Neuronal stem cell (in vitro differentiated cells): ENCODE results near the gene CITED2.

Experiments used
- DNase-seq: peaks from one replicate; pipeline ENCODE4 v3.0.0-alpha.2; 2013; ENCODE audit warnings: low spot score
- H2AFZ ChIP-seq: one replicate; pipeline ENCODE4 v1.6.1; 2013; ENCODE audit warnings: mild to moderate bottlenecking, low read length, inconsistent platforms
- H2AK5ac ChIP-seq: 2 replicates; pipeline ENCODE4 v1.6.1; 2013; ENCODE audit warnings: low read depth, mild to moderate bottlenecking, inconsistent platforms, low read length, moderate library complexity, mixed read lengths
- H2BK120ac ChIP-seq: 2 replicates; pipeline ENCODE4 v1.6.1; 2013; ENCODE audit warnings: low read depth, mild to moderate bottlenecking, inconsistent platforms, low read length, moderate library complexity, mixed read lengths
- H2BK12ac ChIP-seq: one replicate; pipeline ENCODE4 v1.6.1; 2013; ENCODE audit warnings: low read length, inconsistent platforms
- H2BK15ac ChIP-seq: 2 replicates; pipeline ENCODE4 v1.6.1; 2013; ENCODE audit warnings: mild to moderate bottlenecking, low read length, inconsistent platforms, mixed read lengths
- H2BK5ac ChIP-seq: one replicate; pipeline ENCODE4 v1.6.1; 2013; ENCODE audit warnings: inconsistent platforms, mild to moderate bottlenecking, low read length, moderate library complexity
- H3K14ac ChIP-seq: one replicate; pipeline ENCODE4 v1.6.1; 2013; ENCODE audit warnings: low read length, inconsistent platforms
- H3K18ac ChIP-seq: 2 replicates; pipeline ENCODE4 v1.6.1; 2013; ENCODE audit warnings: low read length, inconsistent platforms
- H3K23ac ChIP-seq: 2 replicates; pipeline ENCODE4 v1.6.1; 2013; ENCODE audit warnings: low read depth, mild to moderate bottlenecking, mixed read lengths, low read length, inconsistent platforms; ENCODE audit not compliant: poor library complexity
- H3K27ac ChIP-seq: replicated peaks from 3 replicates; pipeline ENCODE4 v1.5.1; 2013; ENCODE audit warnings: low read length, inconsistent platforms
- H3K27me3 ChIP-seq, 3 experiments: 2 replicates each; pipeline ENCODE4 v1.6.1; 2013; ENCODE audit warnings: low read length in 3 of 3, mild to moderate bottlenecking in 2 of 3, inconsistent platforms in 1 of 3, low read depth in 1 of 3, mixed read lengths in 1 of 3, moderate library complexity in 1 of 3; ENCODE audit not compliant: control insufficient read depth in 3 of 3, insufficient read depth in 3 of 3
- H3K36me3 ChIP-seq, 2 donors: replicated peaks in 1 of 2; 2 replicates each; pipeline ENCODE4 v1.6.1; 2013; ENCODE audit warnings: low read length in 2 of 2; ENCODE audit not compliant: control insufficient read depth in 2 of 2, insufficient read depth in 2 of 2
- H3K4ac ChIP-seq: 2 replicates; pipeline ENCODE4 v1.6.1; 2013; ENCODE audit warnings: inconsistent platforms, mild to moderate bottlenecking, low read length, moderate library complexity
- H3K4me1 ChIP-seq, 2 donors: 1 replicate in 1 of 2; 2 replicates in 1 of 2; pipeline ENCODE4 v1.6.1; 2013; ENCODE audit warnings: low read length in 2 of 2, low read depth in 1 of 2; ENCODE audit not compliant: control insufficient read depth in 2 of 2, insufficient read depth in 1 of 2
- H3K4me2 ChIP-seq: one replicate; pipeline ENCODE4 v1.6.1; 2013; ENCODE audit warnings: mild to moderate bottlenecking, low read length, inconsistent platforms; ENCODE audit not compliant: insufficient read depth, poor library complexity, severe bottlenecking
- H3K4me3 ChIP-seq, 2 donors: 2 replicates each; pipeline ENCODE4 v1.5.1; 2013; ENCODE audit warnings: low read length in 2 of 2, mild to moderate bottlenecking in 2 of 2, inconsistent platforms in 1 of 2, moderate library complexity in 1 of 2
- H3K79me1 ChIP-seq: one replicate; pipeline ENCODE4 v1.6.1; 2013; ENCODE audit warnings: low read depth, mild to moderate bottlenecking, inconsistent platforms, low read length, moderate library complexity
- H3K9ac ChIP-seq: one replicate; pipeline ENCODE4 v1.6.1; 2013; ENCODE audit warnings: mild to moderate bottlenecking, low read depth, low read length, inconsistent platforms; ENCODE audit not compliant: poor library complexity
- H3K9me3 ChIP-seq, 2 donors: replicated peaks in 1 of 2; 2 replicates each; pipeline versions ENCODE3 to v1.6.1; 2013; ENCODE audit warnings: low read length in 2 of 2, mild to moderate bottlenecking in 2 of 2, inconsistent platforms in 1 of 2, low read depth in 1 of 2, mixed read lengths in 1 of 2, moderate library complexity in 1 of 2; ENCODE audit not compliant: control insufficient read depth in 2 of 2, insufficient read depth in 1 of 2
- H4K8ac ChIP-seq: one replicate; pipeline ENCODE4 v1.6.1; 2013; ENCODE audit warnings: low read depth, mild to moderate bottlenecking, inconsistent platforms, low read length, moderate library complexity
- H4K91ac ChIP-seq: one replicate; pipeline ENCODE4 v1.6.1; 2013; ENCODE audit warnings: low read length, low read depth, mild to moderate bottlenecking, inconsistent platforms; ENCODE audit not compliant: poor library complexity
- WGBS, 2 donors: extraction: QIAGEN DNeasy Blood & Tissue Kit; methylation state at CpG; one replicate each; pipeline ENCODE4 v1.1.7; 2013; ENCODE audit warnings: missing lambda C conversion rate in 2 of 2, mixed read lengths in 1 of 2; ENCODE audit not compliant: insufficient read length in 2 of 2, insufficient replicate concordance in 1 of 2; ENCODE audit errors: extremely low coverage in 2 of 2; 5-methylcytosine and 5-hydroxymethylcytosine counted together

CITED2 gene

GRCh38 chr6:139386404-139386803, 12.0 kb upstream of the CITED2 start:
- Histone ChIP-seq H3K23ac (no peak overlapping the region), H3K14ac (no peak overlapping the region), H3K4ac (no peak overlapping the region), H2BK5ac (no peak overlapping the region), H4K8ac (no peak overlapping the region), H3K4me1 (no peaks in the 10 kb centered on the region), H3K18ac (no peak overlapping the region), H4K91ac (no peak overlapping the region), H3K9ac (no peak overlapping the region), H3K36me3 (no peaks in the 10 kb centered on the region), H2BK12ac (no peak overlapping the region), H3K27me3 (no peaks in the 10 kb centered on the region), H3K9me3 (no peaks in the 10 kb centered on the region), H3K4me3 (no peak overlapping the region), H2AFZ (no peak overlapping the region), H3K27ac (no peak overlapping the region), H3K79me1 (no peaks in the 10 kb centered on the region), H3K4me2 (no peak overlapping the region), H2AK5ac (no peak overlapping the region), H2BK15ac (no peak overlapping the region), H2BK120ac (no peak overlapping the region)
- DNase-seq = no peak
- WGBS, 2 donors = no CpG with 5 or more reads among the region's 3 CpGs

GRCh38 chr6:139381216-139381865, 6.9 kb upstream of the CITED2 start:
- Histone ChIP-seq H2BK5ac (no peak overlapping the region), H2AK5ac (no peak overlapping the region), H3K9ac (no peak overlapping the region), H3K4ac (no peak overlapping the region), H4K91ac (no peak overlapping the region), H4K8ac (no peak overlapping the region), H2BK12ac (no peak overlapping the region), H3K4me1 (peaks cover 7% of the 10 kb centered on the region in 2 donors), H3K4me2 (no peak overlapping the region), H2BK15ac (no peak overlapping the region), H3K79me1 (no peaks in the 10 kb centered on the region), H3K36me3 (no peaks in the 10 kb centered on the region), H3K14ac (no peak overlapping the region), H2AFZ (no peak overlapping the region), H3K23ac (no peak overlapping the region), H3K4me3 (no peak overlapping the region), H3K18ac (no peak overlapping the region), H2BK120ac (no peak overlapping the region), H3K9me3 (no peaks in the 10 kb centered on the region), H3K27me3 (no peaks in the 10 kb centered on the region), H3K27ac (no peak overlapping the region)
- no peak for DNase-seq
- 100% methylated on average over 1 of the region's 6 CpGs; no CpG with 5 or more reads in 1 of the 2 donors for WGBS, 2 donors

DNA sequence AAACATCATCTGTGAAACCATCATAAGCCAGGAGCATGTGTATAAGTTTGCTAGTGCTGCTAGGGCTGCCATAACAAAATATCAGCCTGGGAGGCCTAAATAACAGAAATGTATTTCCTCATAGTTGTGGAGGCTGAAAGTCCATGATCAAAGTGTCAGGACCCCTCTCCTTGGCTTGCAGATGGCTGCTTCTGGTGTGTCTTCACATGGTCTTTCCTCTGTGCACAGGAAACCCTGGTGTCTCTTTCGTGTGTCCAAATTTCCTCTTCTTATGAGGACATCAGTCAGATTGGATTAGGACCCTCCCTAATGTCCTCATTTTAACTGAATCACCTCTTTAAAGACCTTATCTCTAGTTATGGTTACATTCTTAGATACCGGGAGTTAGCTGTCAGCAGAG, 6.2 kb upstream of the CITED2 start:
- Histone ChIP-seq H3K4me1 (peaks cover 8% of the 10 kb centered on the region in 2 donors), H3K18ac (no peak overlapping the region), H3K9me3 (no peaks in the 10 kb centered on the region), H2BK120ac (no peak overlapping the region), H2AK5ac (no peak overlapping the region), H3K79me1 (no peaks in the 10 kb centered on the region), H3K36me3 (no peaks in the 10 kb centered on the region), H3K14ac (no peak overlapping the region), H3K27me3 (no peaks in the 10 kb centered on the region), H2BK15ac (no peak overlapping the region), H2AFZ (no peak overlapping the region), H3K27ac (no peak overlapping the region), H2BK5ac (no peak overlapping the region), H3K4ac (no peak overlapping the region), H3K4me3 (no peak overlapping the region), H4K8ac (no peak overlapping the region), H3K9ac (no peak overlapping the region), H4K91ac (no peak overlapping the region), H3K23ac (no peak overlapping the region), H2BK12ac (no peak overlapping the region), H3K4me2 (no peak overlapping the region)
- no peak for DNase-seq
- WGBS, 2 donors = no CpG with 5 or more reads among the region's 2 CpGs

- Histone ChIP-seq H3K4me3 (no peak overlapping the region), H3K36me3 (no peaks in the 10 kb centered on the region), H2BK15ac (no peak overlapping the region), H3K27me3 (no peaks in the 10 kb centered on the region), H2BK120ac (no peak overlapping the region), H2BK12ac (no peak overlapping the region), H3K79me1 (no peaks in the 10 kb centered on the region), H3K9me3 (no peaks in the 10 kb centered on the region), H3K14ac (no peak overlapping the region), H3K9ac (no peak overlapping the region), H3K27ac (no peak overlapping the region), H3K4me1 (peaks cover 8% of the 10 kb centered on the region in 2 donors), H2AFZ (no peak overlapping the region), H2AK5ac (no peak overlapping the region), H4K8ac (no peak overlapping the region), H3K18ac (no peak overlapping the region), H3K4me2 (no peak overlapping the region), H3K23ac (no peak overlapping the region), H3K4ac (no peak overlapping the region), H2BK5ac (no peak overlapping the region), H4K91ac (no peak overlapping the region)
- DNase-seq = no peak
- WGBS, 2 donors = no CpG with 5 or more reads among the region's 7 CpGs
Observed at GRCh38 chr6:139380168-139380567, 5.7 kb upstream of the CITED2 start.
